Omental fat pad (tissue), 4 donors: ENCODE measurements around the gene ZNF182. TPM values are rescaled to one million over a fixed set of nuclear protein-coding genes. Genes with fewer than 3 reads are reported as not detected.
"Not testable (repeated sequence)": the region's sequence is repeated elsewhere in the genome, so short reads cannot be mapped to it uniquely, and the experiment has no call there.

Experiments used
- ATAC-seq: fragments of 150-250 bp; one replicate; pipeline ENCODE4 v1.9.1; 2016; ENCODE audit warnings: mild to moderate bottlenecking, moderate library complexity; ENCODE audit not compliant: low FRiP score
- DNase-seq: peaks from one replicate; pipeline ENCODE4 v3.0.0-alpha.2; 2019; ENCODE audit warnings: low spot score
- total RNA-seq, 4 donors: library from RNA; depleted of rRNA; stranded (reverse); fragments of >200 nt; gene quantifications; one replicate each; pipeline ENCODE4 v1.1.0, GENCODE V29; 2016
- TF ChIP-seq, protein P1 (sequence below), 3 donors: fragments of 450-650 bp; IDR thresholded peaks; one replicate each; pipeline ENCODE4 v1.5.1; 2016 to 2017; ENCODE audit warnings: antibody characterized with exemption in 3 of 3, mild to moderate bottlenecking in 3 of 3, moderate library complexity in 2 of 3

Gene ZNF182
- total RNA-seq, 4 donors from 2014 or later = 2.5 to 7.6 (median 3.5) TPM

DNA sequence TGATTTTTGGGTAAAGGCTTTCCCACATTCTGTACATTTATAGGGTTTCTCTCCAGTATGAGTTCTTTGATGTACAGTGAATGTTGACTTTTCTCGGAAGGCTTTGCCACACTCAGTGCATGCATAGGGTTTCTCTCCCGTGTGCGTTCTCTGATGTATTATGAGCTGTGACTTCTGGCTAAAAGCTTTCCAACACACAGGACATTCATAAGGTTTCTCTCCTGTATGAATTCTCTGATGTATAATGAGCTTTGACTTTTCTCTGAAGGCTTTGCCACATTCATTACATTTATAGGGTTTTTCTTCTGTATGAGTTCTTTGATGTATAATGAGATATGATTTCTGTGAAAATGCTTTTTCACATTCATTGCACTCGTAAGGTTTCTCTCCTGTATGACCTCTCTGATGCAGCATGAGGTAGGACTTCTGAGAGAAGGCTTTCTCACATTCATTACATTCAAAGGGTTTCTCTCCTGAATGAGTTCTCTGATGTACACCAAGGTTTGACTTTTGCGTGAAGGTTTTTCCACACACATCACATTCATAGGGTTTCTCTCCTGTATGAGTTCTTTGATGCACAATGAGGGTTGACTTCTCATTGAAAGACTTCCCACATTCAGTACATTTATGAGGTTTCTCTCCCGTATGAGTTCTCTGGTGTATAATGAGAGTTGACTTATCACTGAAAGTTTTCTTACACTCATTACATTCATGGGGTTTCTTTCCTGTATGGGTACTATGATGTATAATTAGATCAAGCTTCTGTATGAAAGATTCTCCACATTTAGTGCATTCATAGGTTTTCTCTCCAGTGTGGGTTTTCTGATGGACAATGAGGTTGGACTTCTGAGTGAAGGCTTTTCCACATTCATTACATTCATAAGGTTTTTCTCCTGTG lies 27.3 kb downstream of the ZNF182 start:
- DNase-seq (no peak), ATAC-seq (no peak)
- TF ChIP-seq, protein P1, sequence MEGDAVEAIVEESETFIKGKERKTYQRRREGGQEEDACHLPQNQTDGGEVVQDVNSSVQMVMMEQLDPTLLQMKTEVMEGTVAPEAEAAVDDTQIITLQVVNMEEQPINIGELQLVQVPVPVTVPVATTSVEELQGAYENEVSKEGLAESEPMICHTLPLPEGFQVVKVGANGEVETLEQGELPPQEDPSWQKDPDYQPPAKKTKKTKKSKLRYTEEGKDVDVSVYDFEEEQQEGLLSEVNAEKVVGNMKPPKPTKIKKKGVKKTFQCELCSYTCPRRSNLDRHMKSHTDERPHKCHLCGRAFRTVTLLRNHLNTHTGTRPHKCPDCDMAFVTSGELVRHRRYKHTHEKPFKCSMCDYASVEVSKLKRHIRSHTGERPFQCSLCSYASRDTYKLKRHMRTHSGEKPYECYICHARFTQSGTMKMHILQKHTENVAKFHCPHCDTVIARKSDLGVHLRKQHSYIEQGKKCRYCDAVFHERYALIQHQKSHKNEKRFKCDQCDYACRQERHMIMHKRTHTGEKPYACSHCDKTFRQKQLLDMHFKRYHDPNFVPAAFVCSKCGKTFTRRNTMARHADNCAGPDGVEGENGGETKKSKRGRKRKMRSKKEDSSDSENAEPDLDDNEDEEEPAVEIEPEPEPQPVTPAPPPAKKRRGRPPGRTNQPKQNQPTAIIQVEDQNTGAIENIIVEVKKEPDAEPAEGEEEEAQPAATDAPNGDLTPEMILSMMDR (IDR thresholded peaks at IDR 0.05) = no peak

GRCh38 chrX:47973235-47973634 lies 30.6 kb downstream of the ZNF182 start:
- ATAC-seq = no peak
- TF ChIP-seq, protein P1 (IDR thresholded peaks at IDR 0.05) = no peak
- no peak for DNase-seq

DNA sequence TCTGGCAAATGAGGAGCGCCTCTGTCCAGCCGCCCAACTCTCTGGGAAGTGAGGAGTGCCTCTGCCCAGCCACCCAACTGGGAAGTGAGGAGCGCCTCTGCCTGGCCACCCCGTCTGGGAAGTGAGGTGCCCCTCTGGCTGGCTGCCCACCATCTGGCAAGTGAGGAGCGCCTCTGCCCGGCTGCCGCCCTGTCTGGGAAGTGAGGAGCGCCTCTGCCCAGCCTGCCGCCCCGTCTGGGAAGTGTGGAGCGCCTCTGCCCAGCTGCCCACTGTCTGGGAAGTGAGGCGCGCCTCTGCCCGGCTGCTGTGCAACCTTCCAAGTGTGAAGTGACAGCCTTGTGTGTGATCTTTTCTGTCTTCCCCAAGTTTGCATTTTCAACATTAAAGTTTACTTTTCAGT lies 38.3 kb downstream of the ZNF182 start:
- ATAC-seq, DNase-seq: not testable (repeated sequence)

DNA sequence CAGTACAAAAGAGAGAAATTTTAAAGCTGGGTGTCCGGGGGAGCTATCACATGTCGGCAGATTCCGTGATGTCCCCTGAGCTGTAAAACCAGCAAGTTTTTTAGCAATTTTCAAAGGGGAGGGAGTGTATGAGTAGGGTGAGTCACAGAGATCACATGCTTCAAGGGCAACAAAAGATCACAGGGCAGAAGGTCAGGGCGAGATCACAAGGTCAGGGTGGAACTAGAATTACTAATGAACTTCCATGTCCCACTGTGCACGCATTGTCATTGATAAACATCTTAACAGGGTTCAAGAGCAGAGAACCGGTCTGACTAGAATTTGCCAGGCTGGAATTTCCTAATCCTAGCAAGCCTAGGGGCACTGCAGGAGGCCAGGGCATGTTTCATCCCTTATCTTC lies 42.0 kb downstream of the ZNF182 start:
- DNase-seq, ATAC-seq: not testable (repeated sequence)

GRCh38 chrX:47960406-47960805 lies 43.4 kb downstream of the ZNF182 start:
- ATAC-seq (no peak), DNase-seq (no peak)
- TF ChIP-seq, protein P1 (IDR thresholded peaks at IDR 0.05) = no peak

- TF ChIP-seq, protein P1 (IDR thresholded peaks at IDR 0.05) = no peak
- no peak for DNase-seq
- no peak for ATAC-seq
These were observed 44.9 kb downstream of the ZNF182 start for GRCh38 chrX:47958761-47959342.

DNA sequence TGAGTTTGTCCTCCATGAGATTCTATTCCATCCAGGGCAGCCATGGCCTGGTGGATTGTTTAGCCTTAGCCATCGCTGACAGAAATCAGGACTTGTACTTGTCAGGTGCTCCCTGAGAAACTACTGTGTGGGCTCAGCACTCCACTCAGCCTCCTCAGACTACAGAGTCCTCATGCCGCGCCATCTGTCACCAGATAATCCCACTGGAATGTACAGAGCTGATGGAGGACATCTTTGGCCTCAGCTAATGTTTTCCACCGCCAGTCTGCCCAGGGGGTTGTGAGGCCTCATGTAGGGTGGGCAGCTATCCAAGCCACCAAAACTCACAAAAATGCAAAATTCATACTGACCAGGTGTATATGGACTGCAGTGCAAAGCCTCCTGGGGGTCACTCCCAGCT lies 45.6 kb downstream of the ZNF182 start:
- not testable (repeated sequence) for ATAC-seq, DNase-seq

- ATAC-seq (no peak), DNase-seq (no peak)
- TF ChIP-seq, protein P1 (IDR thresholded peaks at IDR 0.05) = no peak
These were observed 47.8 kb downstream of the ZNF182 start for GRCh38 chrX:47956016-47956415.

- not testable (repeated sequence) for DNase-seq, ATAC-seq
These were observed 48.5 kb downstream of the ZNF182 start for GRCh38 chrX:47955295-47955694.
